ENCODE results near the gene MCRS1. TPM values are rescaled to one million over a fixed set of nuclear protein-coding genes. Genes with fewer than 3 reads are reported as not detected.
"Not testable (repeated sequence)": the region's sequence is repeated elsewhere in the genome, so short reads cannot be mapped to it uniquely, and the experiment has no call there.

Gene MCRS1
- total RNA-seq, 1 donor from 2014 or later, result 67.1 TPM

DNA sequence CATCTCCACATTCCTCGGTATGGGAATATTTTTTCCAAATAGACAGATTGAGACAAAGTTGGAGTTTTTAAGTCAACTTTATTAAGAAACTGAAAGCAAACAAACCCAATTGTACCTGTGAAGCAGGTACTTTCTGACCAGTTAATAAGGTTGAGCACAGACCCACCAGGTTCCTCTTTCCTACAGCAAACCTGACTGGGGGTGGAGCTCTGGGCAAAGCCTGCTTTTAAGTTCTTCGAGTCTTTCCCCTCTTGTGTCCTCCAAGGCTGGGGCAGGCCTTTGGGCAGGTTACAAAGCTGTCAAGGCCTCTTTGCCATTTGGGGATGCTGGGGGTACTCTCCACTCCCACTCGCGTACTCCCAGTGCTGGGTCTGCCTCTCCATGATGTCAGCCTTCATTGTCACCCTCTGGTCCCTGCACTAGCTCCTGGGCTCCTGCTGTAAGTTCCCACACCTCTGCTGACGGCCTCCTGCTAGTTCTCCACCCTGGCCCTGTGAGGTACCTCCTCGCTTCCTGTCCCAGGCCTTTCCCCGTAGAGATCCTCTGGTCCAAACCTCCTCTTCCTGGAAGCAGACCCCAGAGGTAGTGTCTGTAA lies 25.9 kb downstream of the MCRS1 start:
- DNase-seq (ENCODE audit: extremely low read depth, low read depth, low spot score), result no peak

DNA sequence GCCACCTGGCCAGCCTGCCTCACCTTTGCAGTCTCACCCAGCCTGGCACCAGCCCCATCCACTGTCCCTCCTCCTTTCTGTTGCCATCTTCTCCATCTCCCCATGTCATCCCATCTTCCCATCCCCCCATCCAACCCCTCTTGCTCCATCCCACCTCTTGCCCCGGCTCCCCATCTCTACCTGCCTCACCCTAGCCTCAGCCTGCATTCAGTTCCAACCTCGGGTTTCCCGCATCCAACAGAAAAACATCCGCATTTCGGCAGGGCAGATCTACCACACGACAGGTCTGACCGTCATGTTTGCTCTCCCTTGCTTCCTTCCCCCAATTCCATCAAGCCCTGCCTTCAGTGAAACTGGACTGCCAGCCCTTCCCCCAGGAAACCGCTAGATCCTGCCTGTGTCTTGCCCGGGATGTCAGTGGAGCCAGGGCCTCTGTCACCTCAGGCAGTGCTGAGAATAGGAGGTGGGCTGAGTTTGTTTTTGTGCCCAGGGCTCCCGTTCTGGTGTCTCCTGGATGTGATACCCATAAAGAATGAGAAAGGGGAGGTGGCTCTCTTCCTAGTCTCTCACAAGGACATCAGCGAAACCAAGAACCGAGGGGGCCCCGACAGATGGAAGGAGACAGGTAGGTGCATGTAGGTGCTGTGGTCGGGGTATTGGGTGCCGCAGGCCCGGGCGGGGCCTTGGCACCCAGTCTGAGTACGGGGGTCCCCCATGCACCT lies 26.6 kb downstream of the MCRS1 start:
- no peak for DNase-seq (ENCODE audit: extremely low read depth, low read depth, low spot score)

DNA sequence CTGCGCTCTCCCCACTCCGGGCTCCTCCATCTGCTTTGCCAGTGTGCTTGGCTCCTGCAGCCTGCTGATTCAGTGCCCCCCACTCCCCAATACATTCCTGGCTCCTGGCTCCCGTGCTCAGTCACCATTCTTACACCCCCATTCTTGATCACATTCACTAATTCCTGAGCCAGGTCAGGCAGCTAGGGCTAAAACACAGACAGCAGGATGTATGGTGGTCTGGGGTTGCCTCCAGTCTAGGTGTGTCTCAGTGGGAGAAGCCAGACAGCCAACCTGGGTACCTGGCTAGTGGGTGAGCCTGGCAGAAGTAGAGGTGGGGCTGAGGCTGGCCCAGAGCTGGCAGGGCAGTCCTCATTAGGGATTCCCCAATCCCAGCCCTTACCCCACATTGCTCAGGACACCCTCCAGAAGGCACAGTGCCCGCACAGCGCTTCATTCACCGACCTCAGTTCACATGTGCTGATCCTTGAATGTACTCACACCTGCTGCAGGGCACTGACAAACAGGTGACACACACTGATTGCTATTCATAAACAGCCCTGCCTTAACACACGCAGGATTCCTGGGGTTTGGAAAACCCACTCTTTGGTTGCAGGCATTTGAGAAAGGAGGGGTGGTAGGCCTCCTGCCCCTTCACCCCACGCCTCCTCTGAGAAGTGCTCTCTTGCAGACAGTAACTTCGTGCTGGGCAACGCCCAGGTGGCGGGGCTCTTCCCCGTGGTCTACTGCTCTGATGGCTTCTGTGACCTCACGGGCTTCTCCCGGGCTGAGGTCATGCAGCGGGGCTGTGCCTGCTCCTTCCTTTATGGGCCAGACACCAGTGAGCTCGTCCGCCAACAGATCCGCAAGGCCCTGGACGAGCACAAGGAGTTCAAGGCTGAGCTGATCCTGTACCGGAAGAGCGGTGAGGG lies 27.5 kb downstream of the MCRS1 start:
- no peak for DNase-seq (ENCODE audit: extremely low read depth, low read depth, low spot score)

DNA sequence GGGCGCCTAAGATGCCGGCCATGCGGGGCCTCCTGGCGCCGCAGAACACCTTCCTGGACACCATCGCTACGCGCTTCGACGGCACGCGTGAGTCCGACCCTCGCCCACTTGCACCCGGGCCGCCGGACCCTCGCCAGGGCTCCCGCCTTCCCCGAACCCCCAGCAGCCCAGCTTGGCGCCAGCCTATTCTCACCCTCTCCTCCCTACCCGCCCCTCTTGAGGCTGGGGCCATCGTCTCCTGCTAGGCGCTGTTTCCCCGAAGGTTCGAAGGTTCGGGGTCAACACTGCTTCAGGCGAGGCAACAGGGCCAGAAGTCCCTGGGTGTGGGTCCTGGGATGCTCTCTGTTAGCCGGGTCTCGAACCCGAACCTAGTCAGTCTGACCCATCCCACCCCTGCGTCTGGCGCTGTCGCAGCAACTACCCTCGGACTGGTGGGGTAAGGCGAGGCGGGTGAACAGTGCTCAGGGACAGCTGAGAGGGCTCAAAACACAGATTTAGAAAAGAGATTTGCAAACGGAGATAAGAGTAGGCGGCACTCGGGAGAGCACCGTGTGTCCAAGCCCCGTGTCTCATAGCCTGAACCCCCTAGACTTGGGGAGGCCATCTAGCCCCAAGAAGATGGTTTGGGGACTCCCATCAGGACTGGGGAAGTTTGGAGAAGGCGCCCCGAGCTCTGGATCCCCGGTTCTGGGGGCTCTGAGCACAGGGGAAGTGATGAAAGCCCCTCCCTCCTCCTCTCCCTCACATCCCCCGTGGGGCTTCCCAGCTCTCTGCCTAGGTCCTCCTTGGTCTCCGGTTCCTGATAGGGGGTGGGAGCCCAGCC lies 28.3 kb downstream of the MCRS1 start:
- DNase-seq (ENCODE audit: extremely low read depth, low read depth, low spot score), result no peak

DNA sequence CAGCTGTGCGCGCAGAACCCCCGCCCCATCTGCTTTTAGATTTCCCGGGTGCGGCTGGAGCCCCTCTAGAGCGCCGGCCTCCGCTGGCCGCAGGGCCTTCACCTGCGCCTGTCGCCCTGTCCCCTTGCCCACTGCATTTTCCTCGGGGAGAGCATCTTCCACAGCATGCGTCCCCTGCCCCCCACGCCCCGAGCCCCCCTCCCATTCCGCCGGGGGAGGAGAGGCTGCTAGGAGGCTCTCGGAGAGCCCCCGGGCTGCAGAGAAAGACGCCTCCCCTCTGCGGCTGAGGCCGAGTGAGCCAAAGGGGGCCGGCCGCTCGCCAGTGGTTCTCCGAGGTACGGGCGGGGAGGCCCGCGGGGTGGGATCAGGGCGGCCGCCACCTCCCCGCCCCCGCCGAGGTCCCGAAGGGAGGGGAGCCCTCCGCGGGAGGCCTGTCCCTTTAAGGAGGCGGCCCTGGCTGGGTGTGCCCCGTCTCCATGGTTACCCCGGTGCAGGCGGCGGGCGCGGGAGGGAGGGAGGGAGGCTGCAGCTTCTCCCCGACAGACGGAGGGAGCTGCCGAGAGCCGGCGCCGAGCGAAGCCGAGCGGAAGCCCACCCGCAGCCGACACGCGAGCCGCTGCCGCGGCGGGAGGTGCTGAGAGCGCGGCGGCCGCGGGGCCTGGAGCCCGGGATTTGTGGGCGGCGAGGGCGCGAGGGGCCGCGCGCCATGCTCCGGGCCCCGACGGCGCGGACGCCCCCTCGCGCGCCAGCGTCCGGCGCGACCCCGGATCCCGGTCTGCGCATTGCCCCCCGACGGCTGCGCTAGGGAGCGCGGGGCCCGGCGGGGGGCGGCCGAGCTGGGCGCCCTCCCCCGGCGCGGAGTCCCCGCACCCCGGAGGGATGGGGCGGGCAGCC lies 29.2 kb downstream of the MCRS1 start, which contains the start of gene KCNH3:
KCNH3 (plus strand) TSS at position 521 of the 894 bp plus-strand sequence. CDS start 387 bp downstream, outside the sequence.
- DNase-seq (ENCODE audit: extremely low read depth, low read depth, low spot score), result no peak

DNA sequence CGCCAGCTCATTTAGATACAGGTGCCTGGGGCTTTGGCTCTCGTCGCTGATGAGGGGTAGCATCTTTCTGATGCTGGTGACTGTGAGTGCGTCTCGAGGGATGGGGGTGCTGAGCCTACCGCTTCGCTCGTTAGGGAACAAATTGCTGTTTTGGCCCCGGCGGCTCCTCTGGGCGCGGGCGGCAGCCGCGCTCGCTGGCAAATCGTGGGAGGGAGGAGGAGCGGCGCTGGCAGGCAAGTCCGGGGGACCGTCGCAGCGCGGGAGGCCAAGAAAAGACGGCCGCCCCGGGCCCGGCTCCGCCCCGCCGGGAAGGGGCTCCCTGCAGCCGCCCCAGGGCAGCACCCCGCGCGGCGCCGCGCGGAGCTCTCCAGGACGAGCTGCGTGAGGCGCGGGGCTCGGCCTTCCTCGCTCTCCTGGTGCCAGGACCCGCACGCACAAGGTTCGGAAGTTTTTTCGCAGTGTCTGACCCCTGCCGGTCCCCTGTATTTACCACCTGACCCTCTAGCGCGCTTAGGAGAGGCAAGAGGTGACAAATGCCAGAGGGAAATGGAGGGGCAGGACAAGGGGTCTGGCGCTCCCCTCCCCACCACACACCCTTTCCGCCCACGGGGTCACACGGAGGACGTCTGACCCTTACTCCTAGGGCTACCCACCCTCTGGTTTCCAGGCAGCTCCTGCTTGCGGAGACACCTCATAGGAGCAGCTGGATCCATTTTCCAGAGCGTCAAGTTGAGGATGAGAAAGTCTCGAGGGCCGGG lies 30.0 kb downstream of the MCRS1 start:
- no peak for DNase-seq (ENCODE audit: extremely low read depth, low read depth, low spot score)

DNA sequence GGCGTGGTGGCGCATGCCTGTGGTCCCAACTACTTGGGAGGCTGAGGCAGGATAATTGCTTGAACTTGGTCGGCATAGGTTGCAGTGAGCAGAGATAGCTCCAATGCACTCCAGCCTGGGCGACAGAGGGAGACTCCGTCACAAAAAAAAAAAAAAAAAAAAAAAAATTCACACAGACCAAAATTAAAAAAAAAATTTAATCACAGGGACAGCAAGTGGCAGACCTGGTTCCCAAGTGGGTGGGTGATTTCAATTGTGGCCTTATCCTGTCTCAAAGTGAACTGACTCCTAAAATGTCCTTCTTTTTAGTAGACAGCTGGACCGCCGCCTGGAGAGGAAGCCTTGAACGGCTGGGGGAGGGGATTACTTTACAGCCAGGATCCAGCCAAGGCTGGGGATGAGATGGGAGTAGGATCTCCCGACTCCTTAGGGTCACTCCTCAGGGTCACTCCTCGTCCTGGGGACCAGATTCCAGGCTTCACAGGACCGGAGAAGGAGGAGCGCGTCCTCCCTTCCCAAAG lies 30.7 kb downstream of the MCRS1 start:
- DNase-seq (ENCODE audit: extremely low read depth, low read depth, low spot score), result no peak

DNA sequence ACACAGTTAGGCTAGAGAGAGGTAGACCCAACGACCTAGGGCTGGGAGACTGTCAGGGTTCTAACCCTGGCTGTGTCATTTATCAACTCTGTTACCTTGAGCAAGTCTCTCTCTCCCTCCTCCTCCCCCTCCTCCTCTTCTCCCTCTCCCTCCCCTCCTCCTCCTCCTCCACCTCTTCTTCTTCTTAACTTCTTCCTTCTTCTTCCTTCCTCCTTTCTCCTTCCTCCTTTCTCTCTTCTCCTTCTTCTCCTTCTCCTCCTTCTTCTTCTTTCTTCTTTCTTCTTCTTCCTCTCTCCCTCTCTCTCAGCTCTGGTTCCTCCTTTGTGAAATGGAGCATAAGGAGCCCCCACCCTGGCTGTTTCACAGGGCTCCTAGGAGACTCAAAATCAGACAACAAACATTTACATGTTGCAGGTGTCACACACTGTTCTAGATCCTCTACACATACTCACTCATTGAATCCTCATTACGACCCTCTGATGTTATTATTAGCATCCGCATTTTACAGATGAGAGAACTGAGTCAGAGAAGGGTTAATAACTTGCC lies 31.3 kb downstream of the MCRS1 start:
- DNase-seq (ENCODE audit: extremely low read depth, low read depth, low spot score), result no peak

DNA sequence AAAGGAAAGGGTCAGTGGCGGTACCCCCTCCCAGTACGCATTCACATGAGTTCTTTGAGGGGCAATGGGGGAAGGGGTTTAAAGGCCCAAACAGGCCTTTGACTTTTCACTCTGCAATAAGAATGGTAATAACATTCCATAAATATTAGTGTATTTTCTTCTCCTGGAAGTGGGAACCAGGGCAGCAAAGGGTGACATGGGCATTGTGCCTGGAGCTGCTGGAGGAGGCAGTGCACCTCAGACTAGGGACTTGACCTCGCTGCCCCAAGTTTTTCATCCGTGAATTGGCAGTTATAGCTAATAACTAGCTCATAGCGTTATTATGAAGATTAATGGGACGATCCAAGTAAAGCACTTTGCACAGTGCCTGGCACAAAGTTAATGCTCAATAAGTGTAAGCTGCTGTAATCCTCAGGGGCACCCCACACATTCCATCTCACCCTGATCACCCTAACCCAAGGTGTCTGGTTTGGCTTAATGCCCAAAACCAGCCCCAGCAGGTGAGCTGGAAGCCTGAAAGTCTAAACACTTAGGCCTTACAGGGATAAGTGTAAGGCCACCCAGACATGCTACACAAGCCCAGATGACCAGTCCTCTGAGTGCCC lies 31.9 kb downstream of the MCRS1 start:
- no peak for DNase-seq (ENCODE audit: extremely low read depth, low read depth, low spot score)

DNA sequence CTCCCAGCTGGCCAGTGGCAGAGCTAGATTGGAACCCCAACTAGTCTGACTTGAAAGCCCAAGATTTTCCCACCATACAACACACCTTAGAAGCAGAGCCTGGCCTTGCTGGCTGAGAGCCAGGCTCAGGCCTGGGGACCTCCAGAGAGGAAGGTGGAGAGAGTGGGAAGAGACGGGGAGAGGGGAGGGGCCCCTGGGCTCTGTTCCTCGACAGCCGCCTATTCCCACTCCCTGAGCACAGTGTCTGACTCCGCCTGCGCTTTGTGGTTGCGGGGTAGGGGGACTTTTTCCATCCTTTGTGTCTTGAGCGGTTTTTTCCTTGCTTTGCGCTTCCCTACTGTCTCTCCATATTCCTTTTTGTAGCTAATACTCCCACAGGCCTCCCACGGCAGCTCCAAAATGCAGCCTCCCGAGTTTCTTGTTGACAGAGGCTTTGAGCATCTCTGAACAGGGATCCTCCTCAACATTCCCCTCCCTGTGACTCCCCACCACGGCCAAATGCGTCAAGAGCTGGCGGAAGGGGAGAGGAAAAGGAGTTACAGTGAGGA lies 33.1 kb downstream of the MCRS1 start:
- no peak for DNase-seq (ENCODE audit: extremely low read depth, low read depth, low spot score)

DNA sequence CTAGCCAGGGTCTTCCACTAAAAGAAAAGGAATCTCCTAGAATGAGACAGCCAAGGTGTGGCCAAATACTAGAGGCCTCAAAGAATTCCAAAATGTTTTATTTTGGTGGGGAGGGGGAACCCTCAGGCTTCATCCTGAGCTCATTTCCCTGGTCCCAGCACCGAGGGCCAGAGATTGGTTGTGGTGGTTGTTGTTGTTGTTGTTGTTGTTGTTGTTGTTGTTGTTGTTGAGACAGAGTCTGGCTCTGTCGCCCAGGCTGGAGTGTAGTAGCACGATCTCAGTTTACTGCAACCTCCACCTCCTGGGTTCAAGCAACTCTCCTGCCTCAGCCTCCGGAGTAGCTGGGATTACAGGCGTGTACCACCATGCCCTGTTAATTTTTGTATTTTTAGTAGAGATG lies 33.8 kb downstream of the MCRS1 start:
- DNase-seq (ENCODE audit: extremely low read depth, low read depth, low spot score), result not testable (repeated sequence)

DNA sequence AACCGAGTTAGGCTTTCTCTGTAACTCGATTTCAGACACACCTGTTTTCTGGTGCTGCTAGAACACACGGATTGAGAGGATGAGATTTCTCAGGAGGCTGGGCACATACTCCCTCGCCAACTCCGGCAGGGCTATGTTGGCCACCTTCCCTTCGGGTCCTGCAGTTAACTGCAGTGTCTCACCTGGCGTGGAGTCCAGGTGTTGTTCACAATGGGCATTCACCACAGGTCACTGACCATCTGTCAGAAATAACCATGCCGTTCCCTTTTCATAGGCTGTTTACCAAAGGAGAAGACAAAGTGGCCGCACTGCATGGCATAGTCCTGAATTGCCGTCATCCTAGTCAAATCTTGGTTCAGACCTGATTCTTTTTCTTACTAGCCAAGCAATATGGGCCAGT lies 34.6 kb downstream of the MCRS1 start:
- DNase-seq (ENCODE audit: extremely low read depth, low read depth, low spot score), result no peak

DNA sequence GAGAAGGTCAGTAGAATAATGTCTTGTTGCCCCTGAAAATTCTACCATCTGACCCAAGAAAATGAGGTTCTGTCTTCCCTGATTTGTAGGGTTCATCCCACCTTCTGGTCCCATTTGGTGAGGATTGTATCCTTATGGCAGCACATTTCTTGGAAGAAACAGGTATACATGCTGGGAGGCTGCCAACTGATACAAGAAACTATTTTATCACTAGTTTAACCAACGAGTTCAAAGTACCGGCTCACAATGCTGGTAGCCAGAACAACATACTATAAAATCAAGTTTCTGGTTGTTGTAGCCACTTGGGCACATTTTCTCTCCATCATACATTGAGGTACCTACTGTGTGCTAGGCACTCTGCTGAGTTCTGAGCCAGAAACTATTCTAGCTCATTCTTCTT lies 36.2 kb downstream of the MCRS1 start:
- DNase-seq (ENCODE audit: extremely low read depth, low read depth, low spot score), result no peak

DNA sequence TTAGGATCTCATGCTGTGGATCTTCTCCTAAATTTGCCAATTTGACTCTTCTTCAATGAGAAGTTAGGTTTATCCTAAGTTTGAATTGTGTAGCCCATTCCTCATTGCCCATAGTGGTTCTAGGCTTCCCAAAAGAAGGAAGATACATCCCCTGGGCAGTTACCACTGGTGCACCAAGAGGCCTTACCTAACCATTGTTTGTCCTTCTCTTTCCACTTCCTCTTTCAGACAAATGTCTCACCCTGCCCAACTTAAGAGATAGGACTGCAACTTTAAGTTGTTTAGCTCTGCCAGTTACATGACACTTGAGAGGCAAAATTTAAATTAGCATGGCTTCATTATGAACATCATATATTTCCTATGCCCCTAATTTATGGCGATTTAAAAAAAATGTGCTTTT lies 38.5 kb downstream of the MCRS1 start:
- no peak for DNase-seq (ENCODE audit: extremely low read depth, low read depth, low spot score)

DNA sequence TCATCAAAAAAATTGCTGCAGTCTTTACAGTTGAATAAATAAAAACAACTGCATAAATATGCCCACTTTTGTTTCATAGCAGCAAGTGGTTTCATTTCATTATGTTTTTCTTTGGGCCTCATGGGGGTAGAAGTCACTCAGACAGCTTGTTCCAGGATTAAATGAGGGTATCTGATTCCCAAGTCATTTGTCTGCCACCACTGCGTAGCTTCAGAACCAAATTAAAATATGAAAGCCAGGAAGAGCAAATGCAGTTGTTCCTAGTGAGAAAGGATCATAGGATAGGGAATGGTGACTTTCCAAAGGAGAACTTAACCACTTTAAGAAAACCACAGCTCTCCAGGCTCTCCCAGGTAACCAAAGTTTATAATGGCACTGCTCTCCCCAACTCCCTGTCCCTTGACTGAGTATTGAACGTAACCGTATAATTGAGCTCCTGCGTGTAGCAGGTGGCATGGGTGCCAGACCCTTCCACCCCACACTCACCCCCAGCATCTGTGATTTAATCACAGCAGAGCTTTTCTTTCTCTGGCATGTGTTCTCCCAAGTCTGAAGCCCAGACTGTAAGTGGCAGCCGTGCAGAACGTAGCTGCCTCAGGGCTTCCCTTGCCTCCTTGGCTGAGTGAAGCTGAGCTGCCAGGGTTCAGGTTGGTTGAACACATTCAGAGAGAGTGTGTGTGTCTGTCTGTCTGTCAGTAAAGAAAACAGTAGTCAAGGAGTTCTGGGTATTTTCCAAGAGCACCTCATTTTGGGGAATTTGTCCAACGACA lies 40.4 kb downstream of the MCRS1 start:
- DNase-seq (ENCODE audit: extremely low read depth, low read depth, low spot score), result no peak

DNA sequence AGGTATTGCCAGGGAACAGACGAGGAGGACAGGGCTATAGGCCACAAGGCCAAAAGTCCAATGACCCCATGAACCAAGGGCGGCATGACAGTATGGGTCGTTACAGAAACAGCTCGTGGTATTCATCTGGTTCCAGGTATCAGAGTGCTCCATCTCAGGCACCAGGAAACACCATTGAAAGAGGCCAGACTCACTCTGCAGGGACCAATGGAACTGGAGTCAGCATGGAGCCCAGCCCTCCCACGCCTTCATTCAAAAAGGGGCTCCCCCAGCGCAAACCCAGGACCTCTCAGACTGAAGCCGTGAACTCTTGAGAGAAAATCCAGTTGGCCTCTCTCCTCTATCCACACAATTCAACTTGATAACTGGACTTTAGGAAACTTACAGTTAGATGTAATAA lies 42.0 kb downstream of the MCRS1 start:
- no peak for DNase-seq (ENCODE audit: extremely low read depth, low read depth, low spot score)

Data from glomerular endothelial cell (primary cell).